NCI-H2171 treated with DMSO at 0.1 percent for 48 hours (cell line): ENCODE results near the gene SH2D4B.
A peak's percentile ranks its signal among the peaks of the same experiment; 100 is the strongest.

Experiments used
- DNase-seq: peaks from one replicate; lab custom pipeline; 2025; lab: John Stamatoyannopoulos, UW

The SH2D4B gene

DNA sequence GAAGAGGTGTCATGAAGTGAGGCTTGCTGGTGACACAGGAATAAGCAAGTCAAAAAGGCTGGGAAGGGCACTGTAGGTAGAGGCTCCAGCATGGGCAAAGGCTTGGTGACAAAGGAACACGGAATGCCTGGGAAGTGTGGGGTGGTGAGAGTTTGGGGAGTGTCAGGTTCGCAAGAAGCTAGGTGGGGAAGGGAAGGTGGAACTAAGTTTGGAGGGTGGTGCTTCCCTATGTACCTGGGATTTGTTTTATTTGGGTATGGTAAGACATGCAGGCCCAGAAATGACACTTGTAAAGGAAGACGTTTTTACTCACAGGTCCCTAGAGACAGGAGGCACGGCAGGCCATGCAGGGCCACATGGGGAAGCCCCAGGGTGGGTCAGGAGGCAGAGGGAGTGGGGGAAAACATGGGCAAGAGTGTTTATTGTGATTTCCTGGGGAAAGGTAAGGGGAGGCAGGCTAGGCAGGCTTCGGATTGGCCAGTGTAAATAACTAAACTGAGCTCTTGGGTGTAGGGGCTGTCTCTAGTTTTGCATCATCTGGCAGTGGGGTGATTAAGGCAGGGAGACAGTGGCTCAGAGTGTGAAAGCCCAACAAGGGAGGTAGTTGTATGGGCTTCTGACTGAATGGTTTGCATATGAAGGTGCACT, 52.1 kb downstream of the SH2D4B start:
- DNase-seq, result no peak

DNA sequence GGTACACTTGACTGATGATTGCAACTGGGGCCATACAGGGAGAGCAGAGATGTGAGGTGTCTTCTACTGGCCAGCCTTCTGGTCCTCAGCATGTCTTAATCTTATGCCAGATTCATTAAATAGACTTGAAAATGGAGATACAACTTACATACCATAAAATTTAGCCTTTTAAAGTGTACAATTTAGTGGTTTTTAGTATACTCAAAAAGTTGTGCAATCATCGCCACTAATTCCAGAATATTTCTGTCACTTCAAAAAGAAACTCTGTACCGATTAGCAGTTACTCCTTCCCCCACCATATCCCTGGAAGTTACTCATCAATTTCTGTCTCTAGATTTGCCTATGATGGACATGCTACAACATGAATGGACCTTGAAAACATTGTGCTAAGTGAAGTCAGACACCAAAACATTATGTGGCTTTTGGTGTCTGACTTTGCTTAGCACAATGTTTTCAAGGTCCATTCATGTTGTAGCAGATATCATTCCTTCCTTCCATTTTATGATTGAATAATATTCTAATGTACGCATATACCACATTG, 53.0 kb downstream of the SH2D4B start:
- DNase-seq, result no peak

DNA sequence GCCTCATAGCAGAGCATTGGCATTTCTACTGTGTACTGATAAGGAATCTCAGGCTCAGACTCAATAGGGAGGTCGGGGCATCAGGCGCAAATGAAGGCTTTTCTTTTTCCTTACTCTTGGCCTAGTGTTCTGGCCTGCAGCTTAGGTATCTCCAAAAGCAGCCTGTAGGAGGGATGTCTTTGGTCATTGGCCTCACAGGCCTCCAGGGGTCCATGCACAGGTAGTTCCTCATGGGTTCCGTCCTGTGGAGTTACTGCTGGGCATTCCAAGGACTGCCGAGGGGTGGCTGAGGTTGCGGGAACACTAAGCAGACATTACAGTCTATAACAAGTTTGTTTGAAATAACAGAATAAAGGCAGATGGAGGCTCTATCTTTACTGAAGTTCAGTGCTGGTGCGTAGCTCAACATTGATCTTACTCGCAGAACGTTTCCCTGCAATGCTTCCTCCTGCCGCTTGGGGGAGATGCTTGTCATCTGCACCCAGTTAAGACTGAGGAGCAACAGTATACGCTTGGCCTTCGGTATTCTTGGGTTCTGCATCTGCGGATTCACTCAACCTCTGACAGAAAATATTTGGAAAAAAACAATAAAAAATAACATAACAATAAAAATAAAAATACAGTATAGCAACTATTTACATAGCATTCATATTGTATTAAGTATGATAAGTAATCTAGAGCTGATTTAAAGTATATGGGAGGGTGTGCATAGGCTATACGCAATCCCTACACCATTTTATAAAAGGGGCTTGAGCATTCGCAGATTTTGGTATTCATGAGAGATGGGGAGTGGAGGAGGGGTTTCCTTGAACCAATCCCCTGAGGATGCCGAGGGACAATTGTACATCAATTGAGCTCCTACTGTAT, 58.9 kb downstream of the SH2D4B start:
- DNase-seq, result peak; percentile 22

DNA sequence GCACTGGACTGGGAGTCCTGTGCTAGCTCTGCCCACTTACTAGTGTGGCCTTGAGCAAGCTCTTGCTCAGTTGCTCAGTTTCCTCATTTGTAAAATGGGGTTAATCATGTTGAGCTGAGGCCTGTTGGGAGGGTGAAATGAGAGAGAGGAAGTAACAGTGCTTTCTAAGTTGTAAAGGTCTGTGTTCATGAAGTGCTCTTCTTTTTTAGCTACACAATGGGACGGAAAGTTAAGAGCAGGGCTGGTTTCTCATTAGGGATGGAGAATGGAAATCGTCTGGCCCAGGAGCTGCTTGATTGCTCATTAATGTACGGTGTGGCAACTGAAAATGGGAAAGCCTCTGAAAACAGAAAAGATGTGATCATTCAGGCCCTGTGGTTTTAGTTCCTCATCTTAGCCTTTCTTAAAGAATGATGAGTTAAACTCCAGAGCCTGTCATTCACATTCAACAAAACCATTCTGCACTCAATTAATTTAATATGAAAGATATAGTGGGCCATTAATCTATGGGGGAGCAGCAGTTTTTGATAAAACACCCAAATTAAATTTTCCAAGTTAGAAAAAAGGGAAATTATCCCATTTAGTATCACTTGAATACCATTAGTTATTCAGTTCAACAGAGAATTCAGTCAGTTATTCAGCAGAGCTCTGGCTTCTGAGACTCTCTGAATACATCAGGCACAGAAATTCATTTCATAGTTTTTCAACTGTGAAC, 60.5 kb downstream of the SH2D4B start:
- DNase-seq, result no peak

DNA sequence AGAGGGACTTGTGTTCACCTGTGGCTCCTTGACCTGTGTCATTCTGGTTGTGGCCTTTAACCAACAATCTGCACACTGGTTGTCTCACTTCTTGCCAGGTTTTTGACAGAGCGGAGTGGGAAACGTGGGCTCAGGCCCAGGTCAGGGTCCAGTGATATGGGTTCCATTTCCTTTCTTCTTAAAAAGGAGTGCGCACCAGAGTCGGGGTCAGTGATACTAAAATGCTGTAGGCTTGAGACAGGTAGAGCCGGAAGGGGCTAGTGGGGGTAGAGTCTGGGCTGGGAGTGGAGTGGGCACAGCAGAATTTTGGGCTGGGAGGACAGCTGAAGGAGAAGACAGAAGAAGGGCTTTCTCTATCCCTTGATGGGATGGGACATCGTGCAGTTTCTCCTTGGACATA, 61.2 kb downstream of the SH2D4B start:
- DNase-seq, result no peak

DNA sequence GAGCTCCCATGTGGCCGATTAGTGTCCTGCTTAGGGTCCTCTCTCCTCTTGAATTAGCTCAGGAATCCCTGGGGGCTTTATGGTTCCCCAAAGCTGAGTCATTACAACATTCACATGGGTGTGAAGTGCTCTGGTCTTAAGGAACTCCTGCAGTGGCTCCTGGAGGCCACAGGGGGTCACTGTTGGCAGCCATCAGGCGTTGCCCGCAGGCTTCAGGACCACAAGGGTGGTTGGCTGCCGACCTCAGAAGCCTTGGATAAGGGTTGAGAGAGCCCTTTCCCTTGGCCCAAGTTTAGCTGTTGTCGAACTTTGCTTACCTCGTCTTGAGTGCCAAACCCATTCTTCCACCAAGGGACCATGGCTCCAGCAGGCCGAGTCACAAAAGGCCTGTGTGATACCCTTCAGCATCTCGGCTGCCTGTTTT, 61.7 kb downstream of the SH2D4B start:
- no peak for DNase-seq

DNA sequence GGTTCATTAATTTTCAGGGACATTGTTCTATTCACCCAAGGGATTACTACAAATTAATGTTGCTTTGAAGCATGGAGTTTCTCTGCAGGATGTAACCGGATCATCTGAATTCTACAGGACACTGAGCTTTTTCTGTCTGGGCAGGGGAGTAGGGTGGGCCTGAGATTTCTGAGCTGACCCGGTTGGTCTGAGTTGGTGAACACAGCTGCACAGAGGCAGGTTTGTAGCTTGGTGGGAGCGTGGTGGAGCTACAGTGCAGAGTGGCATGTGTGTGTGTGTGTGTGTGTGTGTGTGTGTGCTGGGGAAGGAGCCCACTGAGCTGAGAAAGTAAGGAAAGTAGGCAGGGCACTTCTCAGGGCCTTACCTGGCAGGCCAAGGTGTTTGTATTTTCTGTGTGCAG, 62.6 kb downstream of the SH2D4B start:
- DNase-seq, result no peak

DNA sequence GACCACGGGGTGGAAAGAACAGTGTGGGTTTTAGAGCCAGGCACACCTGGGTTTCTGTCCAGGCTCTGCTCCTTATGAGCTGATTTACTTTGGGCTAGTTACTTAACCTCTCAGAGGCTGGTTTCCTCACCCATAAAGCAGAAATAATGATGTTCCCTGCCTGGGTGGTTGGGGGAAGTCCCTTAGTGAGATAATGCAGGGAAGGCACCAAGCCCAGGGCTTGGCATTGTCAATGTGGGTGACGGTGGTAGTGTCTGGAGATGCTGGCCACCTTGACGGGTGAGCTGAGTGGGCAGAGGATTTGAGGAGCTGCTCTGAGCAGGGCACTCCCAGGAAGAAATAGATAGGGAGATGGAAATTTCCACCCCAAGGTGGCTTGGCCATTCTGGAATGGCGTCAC, 65.2 kb downstream of the SH2D4B start:
- no peak for DNase-seq

DNA sequence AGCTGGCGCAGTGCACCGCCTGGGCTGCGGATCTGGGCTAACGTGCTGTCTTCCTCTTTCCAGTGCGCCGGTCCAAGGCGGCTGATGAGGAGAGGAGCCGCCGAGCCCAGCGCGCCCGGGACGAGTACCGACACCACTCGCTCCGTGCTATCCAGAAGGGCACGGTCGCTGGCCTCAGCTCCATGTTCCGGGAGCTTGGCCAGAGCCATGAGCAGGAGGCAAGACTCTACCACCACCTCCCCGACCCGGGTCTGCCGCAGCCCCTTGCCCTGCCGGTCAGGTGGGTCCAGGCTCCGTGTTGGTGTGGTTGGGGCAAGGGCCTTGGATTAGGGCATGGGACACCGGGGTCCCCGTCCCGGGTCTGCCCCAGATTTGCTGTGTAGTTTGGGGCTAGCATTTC, 65.8 kb downstream of the SH2D4B start:
- no peak for DNase-seq

DNA sequence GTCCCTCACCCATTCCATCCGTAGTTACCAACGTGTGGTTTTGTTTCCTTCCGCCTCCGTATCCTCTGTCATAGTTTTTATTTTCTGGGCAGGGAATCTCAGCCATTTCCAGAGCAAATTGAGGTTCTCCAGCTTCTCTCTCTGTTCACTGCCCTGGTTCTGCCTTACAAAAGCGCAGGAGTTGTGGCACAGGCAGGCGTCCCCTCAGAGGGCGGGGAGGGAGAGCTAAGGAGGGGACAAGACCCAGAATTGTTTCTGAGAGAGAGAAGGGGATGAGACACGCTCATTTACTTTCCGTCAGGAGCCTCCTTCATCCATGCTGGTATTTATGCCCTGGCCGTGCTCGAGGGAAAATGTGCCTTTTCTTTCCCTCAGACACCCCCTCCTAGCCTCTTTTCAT, 71.0 kb downstream of the SH2D4B start:
- DNase-seq, result no peak

DNA sequence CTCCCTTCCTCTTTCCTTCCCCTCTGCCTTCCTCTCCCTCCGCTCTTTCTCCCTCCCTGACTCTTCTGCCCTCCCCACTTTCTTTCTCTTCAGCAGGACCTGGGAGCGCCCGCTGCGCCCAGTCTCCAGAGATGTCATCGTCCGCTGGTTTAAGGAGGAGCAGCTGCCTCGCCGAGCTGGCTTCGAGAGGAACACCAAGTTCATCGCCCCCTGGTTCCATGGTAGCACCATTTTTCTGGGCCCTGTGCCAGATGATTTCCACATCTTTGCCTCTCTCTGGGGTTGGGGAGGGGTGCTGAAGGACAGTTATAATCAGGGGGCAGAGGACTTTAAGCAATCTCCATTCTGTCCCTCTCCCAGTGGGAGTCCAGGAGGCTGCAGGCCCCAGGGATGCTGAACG, 71.6 kb downstream of the SH2D4B start:
- DNase-seq, result peak; percentile 15

DNA sequence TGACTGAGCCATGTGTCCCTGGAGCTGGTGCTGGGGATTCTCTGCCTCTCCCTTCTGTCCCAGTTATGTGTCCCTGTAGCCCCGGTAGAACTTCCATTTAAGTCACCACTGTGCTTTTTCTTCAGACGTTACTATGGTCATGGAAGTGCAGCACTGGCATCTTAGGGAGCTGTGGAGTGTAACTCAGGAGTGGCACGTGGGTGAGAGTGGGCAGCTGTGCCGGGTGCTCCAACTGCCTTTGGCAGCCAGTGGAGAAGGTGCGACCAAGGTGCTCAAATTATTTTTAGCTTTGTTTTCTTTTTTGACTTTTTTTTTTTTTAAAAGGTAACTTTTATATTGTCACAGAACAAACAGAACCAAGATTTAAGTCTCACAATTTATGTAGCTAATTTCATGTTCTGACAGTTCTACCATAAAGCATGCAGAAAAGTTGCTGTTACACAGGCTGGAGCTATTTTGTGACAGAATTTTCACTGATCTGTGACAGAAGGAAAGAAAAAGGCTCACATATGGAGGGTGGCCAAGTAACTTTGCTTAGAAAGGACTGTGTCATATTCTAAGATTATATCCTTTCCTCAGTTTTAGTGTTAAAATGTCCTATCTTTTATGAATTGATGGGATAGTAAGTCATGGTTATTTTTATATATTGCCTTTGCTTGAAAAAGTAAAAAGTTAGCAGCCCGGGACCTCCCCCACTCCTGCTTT, 73.9 kb downstream of the SH2D4B start:
- DNase-seq, result peak; percentile 20

DNA sequence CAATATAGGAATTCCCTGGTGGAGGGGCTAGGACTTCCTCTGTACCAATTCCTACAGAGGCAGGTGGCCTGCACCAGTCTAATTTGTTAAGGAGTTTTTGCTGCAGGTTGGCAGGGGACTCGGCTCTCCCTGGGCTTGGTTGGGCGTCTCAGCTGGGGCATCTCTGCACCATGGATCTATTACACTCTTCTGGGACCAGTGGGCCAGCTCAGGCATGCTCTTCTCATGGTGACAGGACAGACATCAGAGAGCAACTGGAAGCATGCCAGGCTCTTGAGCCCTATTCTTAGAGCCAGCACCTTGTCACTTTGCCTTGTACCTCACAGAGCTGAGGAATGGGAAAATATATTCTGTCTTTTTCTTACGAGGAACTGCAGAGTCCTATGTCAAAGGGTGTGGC, 74.6 kb downstream of the SH2D4B start:
- peak; percentile 93 for DNase-seq

DNA sequence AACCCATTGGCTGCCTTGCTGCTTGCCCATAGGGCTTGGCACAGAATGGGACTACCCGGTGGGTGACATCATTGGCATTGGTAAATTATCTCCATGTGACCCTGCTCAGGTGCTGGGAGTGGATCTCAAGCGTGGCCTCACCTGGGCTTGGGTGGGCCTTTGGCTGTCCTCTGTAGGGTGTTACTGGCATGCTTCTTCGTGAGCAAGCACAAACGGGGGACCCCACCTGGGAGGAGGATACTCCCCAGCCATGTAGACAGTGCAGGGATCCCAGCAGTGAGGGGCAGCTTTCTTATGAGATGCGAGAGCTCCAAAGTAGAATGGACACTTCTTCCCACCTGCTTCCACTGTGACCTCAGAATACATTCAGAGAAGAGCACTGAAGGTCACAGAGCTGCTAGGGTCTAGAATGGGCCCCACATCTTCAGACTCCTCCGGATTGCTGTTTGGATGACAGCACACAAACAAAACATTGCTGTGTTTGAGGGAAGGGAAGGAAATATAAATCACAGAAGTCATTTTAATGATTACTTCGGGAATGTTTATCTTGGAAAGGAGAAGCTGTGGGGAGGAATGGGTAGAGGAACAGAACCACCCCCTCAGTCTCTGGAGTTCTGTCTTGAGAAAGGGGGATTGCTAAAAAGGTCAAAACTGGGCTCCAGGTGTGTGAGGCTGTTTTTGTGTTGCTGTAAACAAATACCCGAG, 75.9 kb downstream of the SH2D4B start:
- DNase-seq, result no peak

DNA sequence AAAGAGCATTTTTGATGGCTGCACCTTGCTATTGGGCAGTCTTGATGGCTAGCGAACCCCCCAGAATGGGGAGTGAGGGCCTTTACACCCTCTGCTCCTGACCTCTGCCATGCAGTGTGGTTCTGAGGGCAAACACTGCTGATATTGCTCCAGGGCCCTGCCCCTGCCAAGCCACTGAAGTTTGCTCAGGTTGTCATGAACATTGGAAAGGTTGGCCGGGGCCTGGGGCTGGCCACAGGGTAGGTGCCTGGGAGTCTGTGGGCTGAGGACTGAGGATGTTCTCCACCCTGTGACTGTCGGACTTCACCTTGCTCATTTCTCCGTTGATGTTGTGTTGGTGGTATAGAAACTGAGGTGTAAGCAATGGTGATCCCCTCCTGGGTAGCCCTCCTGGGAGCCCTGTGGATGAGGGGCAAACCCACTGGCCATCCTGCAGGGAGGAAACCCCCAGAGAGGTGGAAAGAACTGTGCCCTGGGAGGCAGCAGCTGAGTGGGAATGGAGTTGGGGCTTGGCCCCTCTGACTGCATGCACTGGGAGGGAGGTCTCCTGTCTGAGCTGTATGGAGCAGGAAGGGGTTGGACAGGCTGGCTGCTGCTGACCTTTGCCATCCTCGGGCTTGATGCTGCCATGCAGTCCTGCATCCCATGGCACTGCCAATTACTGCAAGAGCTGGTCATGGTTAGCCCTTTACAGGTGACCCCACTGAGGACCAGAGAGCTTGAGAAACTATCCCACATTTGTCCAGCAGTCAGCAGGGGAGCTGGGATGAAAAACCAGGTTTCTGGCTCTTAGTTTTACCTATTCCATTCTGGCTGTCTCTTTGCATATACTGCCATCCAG, 77.1 kb downstream of the SH2D4B start:
- no peak for DNase-seq

DNA sequence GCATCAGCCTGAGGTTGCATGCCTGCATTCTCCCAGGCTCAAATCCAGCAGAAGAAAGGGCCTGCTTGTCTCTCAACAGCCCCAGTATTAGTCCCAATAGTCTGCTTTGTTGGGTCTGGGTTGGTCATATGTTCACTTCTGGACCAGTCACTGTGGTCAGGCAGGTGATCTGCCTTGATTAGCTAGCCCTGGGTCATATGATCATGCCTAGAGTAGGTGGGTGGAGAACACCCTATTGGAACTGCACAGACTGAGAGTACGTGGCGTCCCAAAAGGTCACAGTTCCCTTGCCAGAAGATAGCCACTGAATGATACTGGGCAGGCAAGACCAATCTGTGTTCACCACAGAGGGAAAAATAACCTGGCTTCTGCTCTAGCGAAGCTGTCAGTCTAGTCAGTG, 80.1 kb downstream of the SH2D4B start:
- no peak for DNase-seq

DNA sequence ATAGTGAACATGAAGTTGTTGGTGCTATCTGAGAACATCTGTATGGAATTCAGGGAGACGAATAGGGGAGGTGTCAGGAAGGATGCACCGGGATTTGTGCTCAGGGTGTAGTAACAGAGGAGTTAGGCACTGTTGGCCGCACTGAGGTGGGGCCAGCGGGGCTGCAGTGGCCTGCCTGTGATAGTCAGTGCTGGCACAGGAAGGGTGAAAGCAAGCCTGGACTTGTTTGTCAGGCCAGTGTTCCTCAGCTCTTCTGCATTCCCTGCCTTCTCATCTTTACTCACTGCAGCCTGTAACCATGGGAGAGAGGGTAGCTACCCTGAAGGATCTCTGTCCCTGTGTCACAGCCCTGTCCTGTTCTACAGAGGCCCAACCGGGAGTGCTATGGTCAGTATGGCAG, 81.3 kb downstream of the SH2D4B start:
- no peak for DNase-seq

DNA sequence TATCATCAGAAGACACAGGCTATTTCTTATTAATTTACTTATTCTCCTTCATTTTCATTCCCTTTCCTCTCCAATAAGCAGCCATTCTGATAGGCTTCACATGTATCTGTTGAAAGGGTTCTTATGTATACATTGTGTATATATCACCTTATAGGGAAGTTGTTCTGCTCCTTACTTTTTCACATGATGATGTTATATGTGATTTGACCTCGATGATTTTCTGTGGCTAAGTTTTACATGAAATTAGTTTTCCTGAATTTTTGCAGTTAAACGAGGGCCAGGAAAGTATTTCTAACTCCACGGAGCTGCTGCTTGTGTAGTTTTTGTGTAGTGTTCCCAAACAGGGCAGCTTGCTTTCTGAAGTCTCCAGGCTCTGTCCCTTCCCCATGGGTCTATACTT, 84.5 kb downstream of the SH2D4B start:
- DNase-seq, result no peak

DNA sequence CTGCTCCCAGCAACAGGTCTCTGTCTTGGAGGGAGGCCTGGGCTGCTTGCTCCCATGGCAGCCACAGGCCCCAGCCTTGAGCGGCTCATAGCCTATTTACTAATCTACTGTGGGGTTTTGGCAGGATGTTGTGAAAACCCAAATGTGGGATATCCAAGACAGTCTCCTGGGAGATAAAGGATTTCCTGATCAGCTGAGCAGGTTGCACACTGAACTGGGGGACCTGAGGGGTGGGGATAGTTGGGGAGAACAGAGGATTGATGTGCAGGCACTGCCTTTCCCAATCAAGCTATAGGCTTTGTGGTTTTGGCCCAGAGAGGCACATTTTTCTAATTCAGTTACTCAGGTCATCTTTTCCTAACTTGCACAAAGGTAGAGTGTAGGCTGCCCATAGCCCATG, 92.6 kb downstream of the SH2D4B start:
- DNase-seq, result no peak

DNA sequence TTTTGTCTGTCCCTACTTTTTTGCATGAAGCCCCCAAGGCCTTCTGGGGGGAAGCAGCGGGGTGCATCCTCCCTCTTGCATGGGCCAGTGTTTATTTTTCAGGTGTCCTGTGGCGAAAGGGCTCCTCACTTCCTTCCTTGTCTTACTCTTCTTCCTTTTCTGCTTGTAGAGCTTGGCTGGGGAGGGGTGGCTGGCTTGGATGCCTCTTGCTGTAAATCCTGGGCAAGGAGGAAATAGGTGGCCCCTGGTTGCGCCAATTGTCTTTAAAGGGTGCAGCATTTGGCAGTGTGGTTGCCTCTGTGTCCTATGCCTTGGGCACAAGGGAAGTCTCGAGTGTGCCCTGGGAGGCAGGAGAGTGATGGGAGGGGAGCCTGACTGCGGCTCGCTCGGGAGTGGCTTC, 95.0 kb downstream of the SH2D4B start:
- no peak for DNase-seq
